Keratinocyte (primary cell): ENCODE results near the gene ALG11. TPM values are rescaled to one million over a fixed set of nuclear protein-coding genes. Genes with fewer than 3 reads are reported as not detected.

Source experiments
- DNase-seq: peaks from one replicate; pipeline ENCODE4 v3.0.0-alpha.2; 2011; ENCODE audit warnings: low read depth, missing footprints, low spot score
- FAIRE-seq: peaks from 2 replicates; lab custom pipeline; 2011; peaks lifted over from hg19 to GRCh38; lab: Jason Lieb, UNC
- H2AFZ ChIP-seq: 2 replicates; pipeline ENCODE4 v1.6.0; 2012; ENCODE audit warnings: low read length, control low read depth, inconsistent platforms; ENCODE audit not compliant: control insufficient read depth
- H3K27ac ChIP-seq: 2 replicates; pipeline ENCODE4 v1.5.1; 2011; ENCODE audit warnings: low read length; ENCODE audit not compliant: control insufficient read depth, insufficient read depth
- H3K27me3 ChIP-seq: 3 replicates; pipeline ENCODE4 v1.6.0; 2011; ENCODE audit warnings: low read length; ENCODE audit not compliant: control insufficient read depth, insufficient read depth; ENCODE audit errors: extremely low read depth
- H3K36me3 ChIP-seq, 2 experiments: 2 replicates in 1 of 2; 3 replicates in 1 of 2; pipeline ENCODE4 v1.5.1; 2011; ENCODE audit warnings: low read length in 2 of 2, mild to moderate bottlenecking in 1 of 2; ENCODE audit not compliant: control insufficient read depth in 2 of 2, insufficient read depth in 2 of 2; ENCODE audit errors: extremely low read depth in 1 of 2
- H3K4me1 ChIP-seq: 3 replicates; pipeline ENCODE4 v1.5.1; 2011; ENCODE audit warnings: low read length; ENCODE audit not compliant: control insufficient read depth, insufficient read depth; ENCODE audit errors: extremely low read depth
- H3K4me2 ChIP-seq: 3 replicates; pipeline ENCODE4 v1.6.0; 2011; ENCODE audit warnings: low read depth, low read length; ENCODE audit not compliant: control insufficient read depth, insufficient read depth; ENCODE audit errors: extremely low read depth
- H3K4me3 ChIP-seq, 3 experiments: fragments of 200-600 bp in 1 of 3; sonication (generic) in 1 of 3; 2 replicates in 2 of 3; 3 replicates in 1 of 3; pipeline ENCODE4 v1.5.1; 2011 to 2016; ENCODE audit warnings: low read length in 3 of 3, mild to moderate bottlenecking in 3 of 3, control low read depth in 2 of 3, inconsistent platforms in 1 of 3, low read depth in 1 of 3, mixed read lengths in 1 of 3, mixed run types in 1 of 3, moderate library complexity in 1 of 3; ENCODE audit not compliant: control insufficient read depth in 2 of 3, insufficient read depth in 2 of 3; ENCODE audit errors: extremely low read depth in 1 of 3
- H3K79me2 ChIP-seq: 2 replicates; pipeline ENCODE4 v1.6.0; 2012; ENCODE audit warnings: low read length; ENCODE audit not compliant: control insufficient read depth, insufficient read depth
- H3K9ac ChIP-seq: 3 replicates; pipeline ENCODE4 v1.6.0; 2011; ENCODE audit warnings: low read length; ENCODE audit not compliant: control insufficient read depth, insufficient read depth; ENCODE audit errors: extremely low read depth
- H3K9me1 ChIP-seq: 3 replicates; pipeline ENCODE4 v1.6.0; 2011; ENCODE audit warnings: low read length; ENCODE audit not compliant: control insufficient read depth, insufficient read depth; ENCODE audit errors: extremely low read depth
- H3K9me3 ChIP-seq: 2 replicates; pipeline ENCODE4 v1.5.1; 2012; ENCODE audit warnings: low read depth, low read length; ENCODE audit not compliant: control insufficient read depth
- H4K20me1 ChIP-seq: 3 replicates; pipeline ENCODE4 v1.6.0; 2011; ENCODE audit warnings: low read length; ENCODE audit not compliant: control insufficient read depth, insufficient read depth; ENCODE audit errors: extremely low read depth
- CTCF ChIP-seq, 3 experiments: IDR thresholded peaks in 1 of 3; conservative IDR thresholded peaks in 1 of 3; optimal IDR thresholded peaks in 1 of 3; 2 replicates in 2 of 3; 3 replicates in 1 of 3; pipeline versions ENCODE3 to v1.5.1; 2011; ENCODE audit warnings: low read length in 3 of 3, mild to moderate bottlenecking in 3 of 3, moderate library complexity in 2 of 3, control low read depth in 1 of 3, inconsistent platforms in 1 of 3; ENCODE audit not compliant: insufficient read depth in 2 of 3; ENCODE audit errors: extremely low read depth in 1 of 3
- EZH2 ChIP-seq: IDR thresholded peaks from one replicate; pipeline ENCODE4 v1.6.1; 2012; ENCODE audit warnings: inconsistent platforms, mild to moderate bottlenecking, low read length, moderate library complexity
- dilution Hi-C: fragments of 300-500 bp; cut with MboI; formaldehyde crosslinking; loops from one replicate; pipeline ENCODE4 v1.7.0; 2020; ENCODE audit warnings: low sequenced_read_pairs; ENCODE audit not compliant: extremely low pct_ligation_motif_present
- polyA plus RNA-seq, 5 experiments: library from polyadenylated mRNA; depleted of rRNA in 3 of 5; stranded (reverse) in 3 of 5; stranded (forward) in 1 of 5; unstranded in 1 of 5; fragments of >200 nt; gene quantifications; 1 replicate in 1 of 5; 2 replicates in 3 of 5; 3 replicates in 1 of 5; pipeline versions ENCODE4 v1.2.1 to v1.2.3, GENCODE V29; 2011 to 2012; ENCODE audit warnings: missing spikeins in 2 of 5, low read depth in 1 of 5, low replicate concordance in 1 of 5

The ALG11 gene
- polyA plus RNA-seq, 1 donor (not counting 4 experiments of a cell fraction or from before 2014, with no cell fraction given) = 17.4 TPM

- H3K4me2 ChIP-seq = no peak overlapping the region
- H2AFZ ChIP-seq = no peak overlapping the region
- TF ChIP-seq CTCF (optimal IDR thresholded peaks at IDR 0.05 in 1 of 3, IDR thresholded peaks at IDR 0.05 in 1 of 3, conservative IDR thresholded peaks at IDR 0.05 in 1 of 3; ENCODE audit: extremely low read depth in 1 of 3, insufficient read depth in 2 of 3, low read length in 3 of 3) (no peak), EZH2 (no peak)
- H4K20me1 ChIP-seq = no peaks in the 10 kb centered on the region
- peaks cover 0 to 3% of the 10 kb centered on the region in 2 experiments for H3K36me3 ChIP-seq
- H3K9me3 ChIP-seq = no peaks in the 10 kb centered on the region
- H3K4me1 ChIP-seq = no peaks in the 10 kb centered on the region
- H3K4me3 ChIP-seq = no peak overlapping the region
- no peaks in the 10 kb centered on the region for H3K27me3 ChIP-seq
- no peak for DNase-seq
- no peaks in the 10 kb centered on the region for H3K79me2 ChIP-seq
- H3K9ac ChIP-seq = no peak overlapping the region
- no peak overlapping the region for H3K27ac ChIP-seq
- FAIRE-seq = no peak
- dilution Hi-C loops = no loop called here
- H3K9me1 ChIP-seq = no peaks in the 10 kb centered on the region
Measured at GRCh38 chr13:51977625-51978024, 34.6 kb upstream of the ALG11 start.

- TF ChIP-seq EZH2 = no peak
- Histone ChIP-seq H3K4me3 (no peak overlapping the region), H3K27me3 (no peaks in the 10 kb centered on the region), H3K4me2 (no peak overlapping the region), H3K9me1 (no peaks in the 10 kb centered on the region), H3K9me3 (no peaks in the 10 kb centered on the region), H2AFZ (no peak overlapping the region), H4K20me1 (no peaks in the 10 kb centered on the region), H3K9ac (no peak overlapping the region), H3K27ac (no peak overlapping the region), H3K36me3 (peaks cover 0 to 3% of the 10 kb centered on the region in 2 experiments), H3K79me2 (no peaks in the 10 kb centered on the region), H3K4me1 (no peaks in the 10 kb centered on the region)
- dilution Hi-C loops = no loop called here
- DNase-seq = no peak
- no peak for FAIRE-seq
Measured at GRCh38 chr13:51978796-51979556, 33.2 kb upstream of the ALG11 start.
